Measurements from ENCODE around the gene MAP7. TPM values are rescaled to one million over a fixed set of nuclear protein-coding genes. Genes with fewer than 3 reads are reported as not detected.

MAP7 gene
- total and polyA plus RNA-seq, 9 of the 15 experiments (the other 6 are each of a cell fraction or from before 2014, with no cell fraction given) = 0.76 to 7.7 (median 3.9) TPM

GRCh38 chr6:136404007-136404406 lies 146.2 kb downstream of the MAP7 start (continued):
- TF ChIP-seq ZNF395 (CRISPR knock-in tag; IDR thresholded peaks at IDR 0.05) (peak; percentile 85), ZNF655 (CRISPR knock-in tag; IDR thresholded peaks at IDR 0.05) (no peak), ZNF318 (IDR thresholded peaks at IDR 0.05; ENCODE audit: borderline replicate concordance in 1 of 2, low read depth in 1 of 2) (no peak), MCM2 (IDR thresholded peaks at IDR 0.05; ENCODE audit: low read depth) (no peak), CBFA2T2 (conservative IDR thresholded peaks at IDR 0.05) (0 out of 2 replicates have a peak, but pooled peaks have one; percentile 1), DMBX1 (CRISPR knock-in tag; IDR thresholded peaks at IDR 0.05; ENCODE audit: borderline replicate concordance) (peak; percentile 50; the same call in 1 of the 2 replicates), GMEB1 (CRISPR knock-in tag; IDR thresholded peaks at IDR 0.05) (peak; percentile 5; the same call in 1 of the 2 replicates), HMBOX1 (IDR thresholded peaks at IDR 0.05) (peak; percentile 55; the same call in 1 of the 2 replicates)
